Measurements from ENCODE around the gene DUOX2.

- TF ChIP-seq RNF2 (IDR thresholded peaks at IDR 0.05; ENCODE audit: borderline replicate concordance, low read depth, low read length, missing control alignments, poor library complexity, severe bottlenecking): no peak
- TF ChIP-seq TEAD4 (IDR thresholded peaks at IDR 0.05; ENCODE audit: low read depth, low read length): no peak
- no peak for TF ChIP-seq ASH2L (IDR thresholded peaks at IDR 0.05; ENCODE audit: low read length)
- TF ChIP-seq BACH1 (IDR thresholded peaks at IDR 0.05; ENCODE audit: low read length): no peak
- no peak for TF ChIP-seq CREB1 (IDR thresholded peaks at IDR 0.05)
- TF ChIP-seq POLR2AphosphoS5 (IDR thresholded peaks at IDR 0.05; ENCODE audit: low read depth, low read length): no peak
- no peak for TF ChIP-seq USF2 (IDR thresholded peaks at IDR 0.05; ENCODE audit: low read length)
- no peak for TF ChIP-seq CEBPB (IDR thresholded peaks at IDR 0.05; ENCODE audit: low read depth, low read length)
- TF ChIP-seq, protein P1, sequence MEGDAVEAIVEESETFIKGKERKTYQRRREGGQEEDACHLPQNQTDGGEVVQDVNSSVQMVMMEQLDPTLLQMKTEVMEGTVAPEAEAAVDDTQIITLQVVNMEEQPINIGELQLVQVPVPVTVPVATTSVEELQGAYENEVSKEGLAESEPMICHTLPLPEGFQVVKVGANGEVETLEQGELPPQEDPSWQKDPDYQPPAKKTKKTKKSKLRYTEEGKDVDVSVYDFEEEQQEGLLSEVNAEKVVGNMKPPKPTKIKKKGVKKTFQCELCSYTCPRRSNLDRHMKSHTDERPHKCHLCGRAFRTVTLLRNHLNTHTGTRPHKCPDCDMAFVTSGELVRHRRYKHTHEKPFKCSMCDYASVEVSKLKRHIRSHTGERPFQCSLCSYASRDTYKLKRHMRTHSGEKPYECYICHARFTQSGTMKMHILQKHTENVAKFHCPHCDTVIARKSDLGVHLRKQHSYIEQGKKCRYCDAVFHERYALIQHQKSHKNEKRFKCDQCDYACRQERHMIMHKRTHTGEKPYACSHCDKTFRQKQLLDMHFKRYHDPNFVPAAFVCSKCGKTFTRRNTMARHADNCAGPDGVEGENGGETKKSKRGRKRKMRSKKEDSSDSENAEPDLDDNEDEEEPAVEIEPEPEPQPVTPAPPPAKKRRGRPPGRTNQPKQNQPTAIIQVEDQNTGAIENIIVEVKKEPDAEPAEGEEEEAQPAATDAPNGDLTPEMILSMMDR (IDR thresholded peaks at IDR 0.05; ENCODE audit: control extremely low read depth in 1 of 3, insufficient read depth in 1 of 3, low read depth in 1 of 3, low read length in 3 of 3): no peak
- no peak for TF ChIP-seq POLR2A (IDR thresholded peaks at IDR 0.05; ENCODE audit: control extremely low read depth in 1 of 2, low read depth in 2 of 2, low read length in 2 of 2)
- no peak for TF ChIP-seq EGR1 (IDR thresholded peaks at IDR 0.05; ENCODE audit: borderline replicate concordance, low read depth, low read length)
- TF ChIP-seq SP1 (IDR thresholded peaks at IDR 0.05; ENCODE audit: low read depth, low read length): no peak
- TF ChIP-seq CBX5 (IDR thresholded peaks at IDR 0.05; ENCODE audit: low read depth, low read length): no peak
- TF ChIP-seq SRF (IDR thresholded peaks at IDR 0.05; ENCODE audit: low read depth, low read length): no peak
These were observed 42.9 kb upstream of the DUOX2 start for GRCh38 chr15:45156744-45157455.
